H1 (cell line): Measurements from ENCODE around the gene RFC1. TPM values are rescaled to one million over a fixed set of nuclear protein-coding genes. Genes with fewer than 3 reads are reported as not detected.

Experiments
- CTCF ChIA-PET: fragments of 300-600 bp; sonication (Branson Sonifier 250); formaldehyde crosslinking; loops from one replicate; lab custom pipeline; 2021; ENCODE audit not compliant: partially characterized antibody; lab: Charles Lee
- POLR2A ChIA-PET: fragments of 300-600 bp; sonication (Branson Sonifier 250); formaldehyde crosslinking; loops from one replicate; lab custom pipeline; 2021; ENCODE audit warnings: inconsistent platforms; ENCODE audit not compliant: partially characterized antibody; lab: Charles Lee
- DNase-seq, 2 experiments: peaks; one replicate each; pipeline versions ENCODE4 v3.0.0 to v3.0.0-alpha.2; 2010 to 2022; ENCODE audit warnings: low spot score in 2 of 2, low read depth in 1 of 2, mixed read lengths in 1 of 2
- FAIRE-seq: peaks from 2 replicates; lab custom pipeline; 2011; peaks lifted over from hg19 to GRCh38; lab: Jason Lieb, UNC
- H2AFZ ChIP-seq: 2 replicates; pipeline ENCODE4 v1.8.1; 2012; ENCODE audit warnings: low read length, inconsistent platforms
- H2AK5ac ChIP-seq: 2 replicates; pipeline ENCODE4 v1.6.1; 2013; ENCODE audit warnings: low read depth, low read length
- H2BK120ac ChIP-seq: replicated peaks from 2 replicates; pipeline ENCODE3; 2013; ENCODE audit warnings: low read depth, low read length, inconsistent platforms
- H2BK12ac ChIP-seq: 2 replicates; pipeline ENCODE4 v1.6.1; 2013; ENCODE audit warnings: low read depth, low read length
- H2BK15ac ChIP-seq: 2 replicates; pipeline ENCODE4 v1.6.1; 2013; ENCODE audit warnings: low read length
- H2BK20ac ChIP-seq: 2 replicates; pipeline ENCODE4 v1.6.1; 2013; ENCODE audit warnings: low read length
- H2BK5ac ChIP-seq: 2 replicates; pipeline ENCODE4 v1.6.1; 2013; ENCODE audit warnings: low read depth, low read length
- H3K14ac ChIP-seq: 2 replicates; pipeline ENCODE4 v1.6.1; 2013; ENCODE audit warnings: inconsistent platforms; ENCODE audit not compliant: insufficient read length
- H3K18ac ChIP-seq: 2 replicates; pipeline ENCODE4 v1.6.1; 2013; ENCODE audit warnings: low read length; ENCODE audit errors: extremely low read depth
- H3K23ac ChIP-seq: 2 replicates; pipeline ENCODE4 v1.6.1; 2013; ENCODE audit warnings: inconsistent platforms; ENCODE audit not compliant: insufficient read length
- H3K23me2 ChIP-seq: 2 replicates; pipeline ENCODE4 v1.6.1; 2013; ENCODE audit warnings: low read depth, low read length
- H3K27ac ChIP-seq: 2 replicates; pipeline ENCODE4 v1.6.1; 2011; ENCODE audit warnings: low read depth, low read length, inconsistent platforms
- H3K27me3 ChIP-seq, 4 experiments: replicated peaks in 1 of 4; 1 replicate in 1 of 4; 2 replicates in 3 of 4; pipeline versions ENCODE4 v1.6.1 to v1.8.1; 2011 to 2013; ENCODE audit warnings: low read length in 3 of 4, mild to moderate bottlenecking in 3 of 4, inconsistent platforms in 2 of 4, mixed read lengths in 2 of 4, moderate library complexity in 1 of 4; ENCODE audit not compliant: control insufficient read depth in 3 of 4, insufficient read depth in 3 of 4; ENCODE audit errors: extremely low read depth in 1 of 4
- H3K36me3 ChIP-seq, 4 experiments: 2 replicates each; pipeline versions ENCODE4 v1.6.1 to v1.8.1; 2011 to 2013; ENCODE audit warnings: mild to moderate bottlenecking in 4 of 4, low read length in 3 of 4, moderate library complexity in 2 of 4, control low read depth in 1 of 4, inconsistent platforms in 1 of 4; ENCODE audit not compliant: insufficient read depth in 4 of 4, control insufficient read depth in 2 of 4
- H3K4ac ChIP-seq: replicated peaks from 2 replicates; pipeline ENCODE3; 2013; ENCODE audit warnings: low read length, low read depth, mixed read lengths, inconsistent platforms; ENCODE audit not compliant: insufficient read length
- H3K4me1 ChIP-seq, 4 experiments: replicated peaks in 1 of 4; 1 replicate in 1 of 4; 2 replicates in 3 of 4; pipeline versions ENCODE4 v1.6.1 to v1.8.1; 2011 to 2013; ENCODE audit warnings: low read length in 3 of 4, inconsistent platforms in 2 of 4, mixed read lengths in 1 of 4; ENCODE audit not compliant: insufficient read depth in 4 of 4, control insufficient read depth in 3 of 4
- H3K4me2 ChIP-seq, 2 experiments: 2 replicates each; pipeline versions ENCODE4 v1.6.1 to v1.8.1; 2011 to 2013; ENCODE audit warnings: low read depth in 2 of 2, low read length in 2 of 2, control low read depth in 1 of 2, inconsistent platforms in 1 of 2, mild to moderate bottlenecking in 1 of 2; ENCODE audit not compliant: insufficient read depth in 1 of 2
- H3K4me3 ChIP-seq, 4 experiments: fragments of 200-600, 300-600 bp in 1 of 4; sonication (generic), shearing (Covaris generic), sonication (Bioruptor Twin) in 1 of 4; 2 replicates each; pipeline versions ENCODE4 v1.5.1 to v1.8.1; 2011 to 2016; ENCODE audit warnings: low read length in 4 of 4, low read depth in 3 of 4, control low read depth in 2 of 4, inconsistent platforms in 2 of 4, mild to moderate bottlenecking in 2 of 4, mixed read lengths in 1 of 4, moderate library complexity in 1 of 4; ENCODE audit not compliant: insufficient read depth in 2 of 4; ENCODE audit errors: extremely low read depth in 1 of 4
- H3K56ac ChIP-seq: replicated peaks from 2 replicates; pipeline ENCODE3; 2013; ENCODE audit warnings: low read depth, mild to moderate bottlenecking, mixed read lengths, low read length, inconsistent platforms; ENCODE audit not compliant: insufficient read length
- H3K79me1 ChIP-seq: 2 replicates; pipeline ENCODE4 v1.6.1; 2013; ENCODE audit warnings: low read depth, low read length, control low read depth
- H3K79me2 ChIP-seq, 2 experiments: 2 replicates each; pipeline versions ENCODE4 v1.6.1 to v1.8.1; 2012 to 2013; ENCODE audit warnings: low read length in 2 of 2, mild to moderate bottlenecking in 2 of 2, inconsistent platforms in 1 of 2; ENCODE audit not compliant: insufficient read depth in 2 of 2, control insufficient read depth in 1 of 2
- H3K9ac ChIP-seq, 4 experiments: replicated peaks in 1 of 4; 1 replicate in 1 of 4; 2 replicates in 3 of 4; pipeline versions ENCODE4 v1.6.1 to v1.8.1; 2011 to 2013; ENCODE audit warnings: low read depth in 3 of 4, low read length in 3 of 4, control low read depth in 2 of 4, mild to moderate bottlenecking in 2 of 4, moderate library complexity in 2 of 4, inconsistent platforms in 1 of 4; ENCODE audit errors: extremely low read depth in 1 of 4
- H3K9me3 ChIP-seq, 2 experiments: 2 replicates each; pipeline versions ENCODE4 v1.6.1 to v1.8.1; 2012 to 2013; ENCODE audit warnings: mild to moderate bottlenecking in 2 of 2, moderate library complexity in 2 of 2, control low read depth in 1 of 2, inconsistent platforms in 1 of 2, low read depth in 1 of 2, low read length in 1 of 2, mixed read lengths in 1 of 2; ENCODE audit not compliant: insufficient read depth in 2 of 2
- H4K20me1 ChIP-seq, 2 experiments: replicated peaks in 1 of 2; 2 replicates each; pipeline versions ENCODE3 to v1.8.1; 2011 to 2013; ENCODE audit warnings: inconsistent platforms in 2 of 2, low read length in 2 of 2, mild to moderate bottlenecking in 1 of 2; ENCODE audit not compliant: insufficient read depth in 2 of 2, control insufficient read depth in 1 of 2
- H4K5ac ChIP-seq: 2 replicates; pipeline ENCODE4 v1.6.1; 2013; ENCODE audit warnings: low read length, low read depth, mixed read lengths, inconsistent platforms; ENCODE audit not compliant: insufficient read length
- H4K8ac ChIP-seq: 2 replicates; pipeline ENCODE4 v1.8.0; 2013; ENCODE audit warnings: mild to moderate bottlenecking, moderate library complexity, low read length, inconsistent platforms; ENCODE audit not compliant: insufficient read depth; ENCODE audit errors: extremely low read depth
- H4K91ac ChIP-seq: replicated peaks from 2 replicates; pipeline ENCODE3; 2013; ENCODE audit warnings: low read length, mixed read lengths, inconsistent platforms; ENCODE audit not compliant: insufficient read length
- BACH1 ChIP-seq: IDR thresholded peaks from 2 replicates; pipeline ENCODE4 v1.6.1; 2012; ENCODE audit warnings: low read length, improper control_type of control experiment
- CHD2 ChIP-seq: IDR thresholded peaks from 2 replicates; pipeline ENCODE4 v1.6.1; 2012; ENCODE audit warnings: low read length, improper control_type of control experiment
- EP300 ChIP-seq, 2 experiments: IDR thresholded peaks; 1 replicate in 1 of 2; 2 replicates in 1 of 2; pipeline ENCODE4 v1.6.1; 2011 to 2012; ENCODE audit warnings: low read depth in 2 of 2, low read length in 2 of 2, mild to moderate bottlenecking in 2 of 2, borderline replicate concordance in 1 of 2, inconsistent platforms in 1 of 2, moderate library complexity in 1 of 2
- GABPA ChIP-seq: IDR thresholded peaks from 2 replicates; pipeline ENCODE4 v1.6.1; 2011; ENCODE audit warnings: mild to moderate bottlenecking, low read length, moderate library complexity, borderline replicate concordance; ENCODE audit not compliant: insufficient read depth
- JUND ChIP-seq: IDR thresholded peaks from 2 replicates; pipeline ENCODE4 v1.6.1; 2011; ENCODE audit warnings: mild to moderate bottlenecking, improper control_type of control experiment, low read length
- KDM1A ChIP-seq: fragments of 200-600, 300-600 bp; sonication (generic); IDR thresholded peaks from 2 replicates; pipeline ENCODE4 v1.7.1; 2016; ENCODE audit warnings: mild to moderate bottlenecking, low read length, borderline replicate concordance
- KDM4A ChIP-seq: IDR thresholded peaks from one replicate; pipeline ENCODE4 v1.7.1; 2012; ENCODE audit warnings: low read depth, mild to moderate bottlenecking, moderate library complexity, low read length, inconsistent platforms; ENCODE audit not compliant: severe bottlenecking
- NRF1 ChIP-seq: IDR thresholded peaks from 2 replicates; pipeline ENCODE4 v1.6.1; 2011; ENCODE audit warnings: mild to moderate bottlenecking, low read depth, low read length, improper control_type of control experiment
- POU5F1 ChIP-seq: IDR thresholded peaks from 2 replicates; pipeline ENCODE4 v1.6.1; 2011; ENCODE audit warnings: low read depth, mild to moderate bottlenecking, low read length, moderate library complexity
- RFX5 ChIP-seq: IDR thresholded peaks from 2 replicates; pipeline ENCODE4 v1.6.1; 2011; ENCODE audit warnings: low read depth, low read length, improper control_type of control experiment, borderline replicate concordance
- SRF ChIP-seq: IDR thresholded peaks from 2 replicates; pipeline ENCODE4 v1.6.1; 2011; ENCODE audit warnings: mild to moderate bottlenecking, low read depth, low read length, moderate library complexity
- SUZ12 ChIP-seq: fragments of 200-600 bp; sonication (generic); IDR thresholded peaks from 2 replicates; pipeline ENCODE4 v1.6.1; 2012; ENCODE audit warnings: mild to moderate bottlenecking, inconsistent platforms, low read length, moderate library complexity, mixed read lengths
- TAF1 ChIP-seq: IDR thresholded peaks from 2 replicates; pipeline ENCODE4 v1.6.1; 2011; ENCODE audit warnings: mild to moderate bottlenecking, low read depth, low read length
- TAF7 ChIP-seq: optimal IDR thresholded peaks from 2 replicates; pipeline ENCODE3; 2011; ENCODE audit warnings: low read depth, mild to moderate bottlenecking, inconsistent platforms, low read length, moderate library complexity, borderline replicate concordance
- ZNF274 ChIP-seq: IDR thresholded peaks from 2 replicates; pipeline ENCODE4 v1.7.0; 2012; ENCODE audit warnings: low read length, borderline replicate concordance; ENCODE audit errors: extremely low read depth
- WGBS, 2 experiments: shearing (Covaris generic) in 1 of 2; methylation state at CpG; one replicate each; pipeline versions ENCODE4 v1.1.6 to v1.1.7; 2013 to 2015; ENCODE audit warnings: low lambda C conversion rate in 2 of 2, mixed read lengths in 2 of 2, inconsistent platforms in 1 of 2, low coverage in 1 of 2, missing lambda C conversion rate in 1 of 2; ENCODE audit not compliant: insufficient replicate concordance in 2 of 2, insufficient coverage in 1 of 2, insufficient read length in 1 of 2; ENCODE audit errors: extremely low coverage in 1 of 2, missing lambda C conversion rate in 1 of 2; 5-methylcytosine and 5-hydroxymethylcytosine counted together
- polyA plus RNA-seq, 7 experiments: library from polyadenylated mRNA; depleted of rRNA in 3 of 7; stranded (reverse) in 5 of 7; unstranded in 2 of 7; fragments of >200 nt in 5 of 7; fragments of 200-250 nt in 2 of 7; gene quantifications; 1 replicate in 5 of 7; 2 replicates in 1 of 7; 4 replicates in 1 of 7; pipeline versions ENCODE4 v1.2.1 to v1.2.3, GENCODE V29; 2011 to 2013; ENCODE audit warnings: missing spikeins in 2 of 7, mixed read lengths in 2 of 7
- total RNA-seq: library from RNA; stranded (reverse); fragmentation: NEBNext Ultra II Directional; extraction: Animal tissue kit (Norgen Biotek cat#: 25700); gene quantifications from 2 replicates; pipeline ENCODE4 v1.2.1, GENCODE V29; 2021
- TF ChIP-seq, protein P1 (sequence below): IDR thresholded peaks from 2 replicates; pipeline ENCODE4 v1.6.1; 2012; ENCODE audit warnings: inconsistent platforms

Gene RFC1
- total and polyA plus RNA-seq, 2 of the 8 experiments (the other 6 are each of a cell fraction or from before 2014, with no cell fraction given) = 16.0 to 83.8 TPM

DNA sequence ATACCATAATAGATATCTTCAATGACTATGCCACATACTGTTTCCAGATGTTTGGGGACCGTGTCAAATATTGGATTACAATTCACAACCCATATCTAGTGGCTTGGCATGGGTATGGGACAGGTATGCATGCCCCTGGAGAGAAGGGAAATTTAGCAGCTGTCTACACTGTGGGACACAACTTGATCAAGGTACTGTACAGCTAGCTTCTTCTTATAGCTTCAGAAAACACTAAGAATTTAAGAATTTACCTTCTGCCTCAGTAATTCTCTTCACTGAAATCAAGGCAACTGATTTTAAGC lies 41.4 kb upstream of the RFC1 start:
- 94% methylated on average over 1 of the region's 1 CpG; no CpG with 5 or more reads in 1 of the 2 experiments for WGBS, 2 experiments
- Histone ChIP-seq H3K56ac (no peak overlapping the region), H3K14ac (no peak overlapping the region), H3K9ac (no peak overlapping the region), H2BK15ac (no peak overlapping the region), H4K20me1 (no peaks in the 10 kb centered on the region), H3K27me3 (no peaks in the 10 kb centered on the region), H2AFZ (no peak overlapping the region)
- TF ChIP-seq KDM1A = no peak
- TF ChIP-seq, protein P1, sequence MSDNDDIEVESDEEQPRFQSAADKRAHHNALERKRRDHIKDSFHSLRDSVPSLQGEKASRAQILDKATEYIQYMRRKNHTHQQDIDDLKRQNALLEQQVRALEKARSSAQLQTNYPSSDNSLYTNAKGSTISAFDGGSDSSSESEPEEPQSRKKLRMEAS = no peak
- no peak for TF ChIP-seq GABPA
- no peak for TF ChIP-seq POU5F1
- TF ChIP-seq TAF1 = no peak
- no peak for TF ChIP-seq KDM4A
- no peak for TF ChIP-seq CHD2
- TF ChIP-seq SUZ12 = no peak
- TF ChIP-seq NRF1 = no peak
- no peak for TF ChIP-seq JUND
- no peak for TF ChIP-seq ZNF274
- no peak for TF ChIP-seq RFX5
- TF ChIP-seq TAF7 = no peak
- no peak for TF ChIP-seq SRF
- no peak for TF ChIP-seq EP300 (IDR thresholded peaks at IDR 0.05; ENCODE audit: borderline replicate concordance in 1 of 2, low read depth in 2 of 2, low read length in 2 of 2)
- no peak for TF ChIP-seq BACH1
- TF ChIP-seq, all 59 proteins: peak for 0
- H3K9me3 ChIP-seq = no peaks in the 10 kb centered on the region
- H3K4me1 ChIP-seq = no peaks in the 10 kb centered on the region
- no peaks in the 10 kb centered on the region for H3K79me2 ChIP-seq
- H3K4me3 ChIP-seq = no peak overlapping the region
- no peak overlapping the region for H2BK12ac ChIP-seq
- FAIRE-seq (no peak), DNase-seq (no peak)
- ChIA-PET POLR2A (no interaction called here), CTCF (interaction anchor here (1.1 kb wide), 1 partner anchor 29 kb away, joined by 4 read pairs; no protein-coding TSS in a partner anchor)
- no peak overlapping the region for H3K27ac ChIP-seq
- no peak overlapping the region for H4K91ac ChIP-seq
- no peak overlapping the region for H3K18ac ChIP-seq
- no peak overlapping the region for H4K8ac ChIP-seq
- no peak overlapping the region for H4K5ac ChIP-seq
- H3K23me2 ChIP-seq = no peaks in the 10 kb centered on the region
- H2BK5ac ChIP-seq = no peak overlapping the region
- no peak overlapping the region for H3K4ac ChIP-seq
- no peak overlapping the region for H3K4me2 ChIP-seq
- no peaks in the 10 kb centered on the region for H3K36me3 ChIP-seq
- no peak overlapping the region for H3K23ac ChIP-seq
- no peak overlapping the region for H2AK5ac ChIP-seq
- no peaks in the 10 kb centered on the region for H3K79me1 ChIP-seq
- H2BK20ac ChIP-seq = no peak overlapping the region
- H2BK120ac ChIP-seq = no peak overlapping the region
